ENCODE results near the gene TOMM40.

GRCh38 chr19:44846455-44847143 lies 44.5 kb upstream of the TOMM40 start:
- TF ChIP-seq CTCF (conservative IDR thresholded peaks at IDR 0.05 in 1 of 2, IDR thresholded peaks at IDR 0.05 in 1 of 2; ENCODE audit: extremely low read depth in 1 of 2, insufficient read depth in 1 of 2, low read depth in 1 of 2, low read length in 2 of 2): no peak
- no peak for TF ChIP-seq EZH2 (IDR thresholded peaks at IDR 0.05; ENCODE audit: borderline replicate concordance, low read length)

Data from mammary epithelial cell (primary cell).